NCI-H2107 (cell line): ENCODE results near the gene FGFRL1.

ENCODE experiments used
- DNase-seq: peaks from one replicate; lab custom pipeline; 2025; lab: John Stamatoyannopoulos, UW

The FGFRL1 gene

GRCh38 chr4:1011022-1011665 is at the start of gene FGFRL1:
Gene FGFRL1, plus strand, starts transcription at chr4:1011626. Its CDS starts 860 bp downstream, at chr4:1012486.
- DNase-seq = no peak

- DNase-seq = no peak
Measured at GRCh38 chr4:962231-963208, 48.9 kb upstream of the FGFRL1 start.

GRCh38 chr4:963276-964225 is 47.9 kb upstream of the FGFRL1 start:
- no peak for DNase-seq

- DNase-seq = no peak
Measured at GRCh38 chr4:964346-965025, 46.9 kb upstream of the FGFRL1 start.

- DNase-seq = no peak
Measured at GRCh38 chr4:965048-965765, 46.2 kb upstream of the FGFRL1 start.

GRCh38 chr4:965766-966134 is 45.7 kb upstream of the FGFRL1 start:
- no peak for DNase-seq

GRCh38 chr4:966266-967112 is 44.9 kb upstream of the FGFRL1 start:
- no peak for DNase-seq

- DNase-seq = no peak
Measured at GRCh38 chr4:967113-968104, 44.0 kb upstream of the FGFRL1 start.

GRCh38 chr4:968221-968620 is 43.2 kb upstream of the FGFRL1 start:
- DNase-seq = no peak

- no peak for DNase-seq
Measured at GRCh38 chr4:968621-969394, 42.6 kb upstream of the FGFRL1 start.

GRCh38 chr4:970046-970745 is 41.2 kb upstream of the FGFRL1 start:
- no peak for DNase-seq

- no peak for DNase-seq
Measured at GRCh38 chr4:970854-971520, 40.4 kb upstream of the FGFRL1 start.

GRCh38 chr4:971666-972500 is 39.5 kb upstream of the FGFRL1 start:
- DNase-seq = no peak

- DNase-seq = no peak
Measured at GRCh38 chr4:972651-973424, 38.6 kb upstream of the FGFRL1 start.
